Fibroblast of pulmonary artery (primary cell): Measurements from ENCODE around the gene PTOV1.
A peak's percentile ranks its signal among the peaks of the same experiment; 100 is the strongest.

Experiments used
- DNase-seq: peaks from one replicate; pipeline ENCODE4 v3.0.0-alpha.2; 2010; ENCODE audit warnings: low read depth
- H3K4me3 ChIP-seq: replicated peaks from 2 replicates; pipeline ENCODE4 v1.5.1; 2011; ENCODE audit warnings: low read depth, mild to moderate bottlenecking, control low read depth, low read length, moderate library complexity
- TF ChIP-seq, protein P1 (sequence below): IDR thresholded peaks from 2 replicates; pipeline ENCODE4 v1.5.1; 2011; ENCODE audit warnings: mild to moderate bottlenecking, control low read depth, low read length, inconsistent platforms; ENCODE audit errors: missing control alignments

Gene PTOV1

DNA sequence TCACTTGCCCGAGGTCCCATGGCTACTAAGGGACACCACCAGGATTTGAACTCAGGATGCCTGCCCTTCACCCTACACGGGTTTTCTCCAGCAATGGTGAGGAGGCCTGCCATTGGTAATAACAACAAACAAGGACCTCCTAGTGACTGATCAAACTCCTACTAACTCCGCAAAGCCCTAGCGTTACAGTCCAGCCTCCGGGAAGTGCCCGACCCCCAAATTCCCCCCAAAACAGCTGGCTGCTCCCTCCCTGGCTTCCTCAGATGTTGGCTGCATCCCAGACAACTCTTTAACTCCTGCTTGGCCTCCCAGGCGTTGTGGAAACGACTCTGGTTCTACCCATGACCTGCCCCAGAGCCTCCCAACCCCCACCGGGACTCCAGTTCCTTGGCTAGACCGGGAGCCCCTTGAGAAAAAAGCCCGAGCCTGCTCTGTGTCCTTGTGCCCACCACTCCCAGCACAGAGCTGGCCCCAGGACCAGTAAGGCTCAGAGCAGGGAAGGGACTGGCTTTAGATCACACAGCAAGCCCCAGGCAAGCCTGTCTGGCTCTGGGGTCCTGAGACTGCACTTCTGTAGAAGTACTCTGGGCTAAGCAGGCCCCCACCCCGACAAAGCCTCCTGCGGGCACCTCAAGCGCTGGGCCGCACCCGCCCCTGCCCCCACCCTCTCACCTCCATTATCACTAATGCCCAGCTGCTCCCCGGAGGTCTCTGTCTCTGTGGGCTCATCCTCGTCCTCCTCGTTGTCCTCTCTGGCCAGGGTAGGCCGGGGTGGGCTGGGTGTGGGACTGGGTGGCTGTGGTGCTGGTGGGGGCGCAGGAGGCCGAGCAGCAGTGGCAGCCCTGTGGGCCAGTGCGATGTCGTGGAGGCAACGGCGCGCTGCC, 21.5 kb downstream of the PTOV1 start:
- TF ChIP-seq, protein P1, sequence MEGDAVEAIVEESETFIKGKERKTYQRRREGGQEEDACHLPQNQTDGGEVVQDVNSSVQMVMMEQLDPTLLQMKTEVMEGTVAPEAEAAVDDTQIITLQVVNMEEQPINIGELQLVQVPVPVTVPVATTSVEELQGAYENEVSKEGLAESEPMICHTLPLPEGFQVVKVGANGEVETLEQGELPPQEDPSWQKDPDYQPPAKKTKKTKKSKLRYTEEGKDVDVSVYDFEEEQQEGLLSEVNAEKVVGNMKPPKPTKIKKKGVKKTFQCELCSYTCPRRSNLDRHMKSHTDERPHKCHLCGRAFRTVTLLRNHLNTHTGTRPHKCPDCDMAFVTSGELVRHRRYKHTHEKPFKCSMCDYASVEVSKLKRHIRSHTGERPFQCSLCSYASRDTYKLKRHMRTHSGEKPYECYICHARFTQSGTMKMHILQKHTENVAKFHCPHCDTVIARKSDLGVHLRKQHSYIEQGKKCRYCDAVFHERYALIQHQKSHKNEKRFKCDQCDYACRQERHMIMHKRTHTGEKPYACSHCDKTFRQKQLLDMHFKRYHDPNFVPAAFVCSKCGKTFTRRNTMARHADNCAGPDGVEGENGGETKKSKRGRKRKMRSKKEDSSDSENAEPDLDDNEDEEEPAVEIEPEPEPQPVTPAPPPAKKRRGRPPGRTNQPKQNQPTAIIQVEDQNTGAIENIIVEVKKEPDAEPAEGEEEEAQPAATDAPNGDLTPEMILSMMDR = no peak
- H3K4me3 ChIP-seq = no peak overlapping the region
- DNase-seq = no peak

GRCh38 chr19:49873129-49873521, 22.2 kb downstream of the PTOV1 start:
- TF ChIP-seq, protein P1 = no peak
- no peak for DNase-seq
- no peak overlapping the region for H3K4me3 ChIP-seq

GRCh38 chr19:49873834-49874233, 22.9 kb downstream of the PTOV1 start:
- H3K4me3 ChIP-seq = no peak overlapping the region
- no peak for DNase-seq
- TF ChIP-seq, protein P1 = no peak

DNA sequence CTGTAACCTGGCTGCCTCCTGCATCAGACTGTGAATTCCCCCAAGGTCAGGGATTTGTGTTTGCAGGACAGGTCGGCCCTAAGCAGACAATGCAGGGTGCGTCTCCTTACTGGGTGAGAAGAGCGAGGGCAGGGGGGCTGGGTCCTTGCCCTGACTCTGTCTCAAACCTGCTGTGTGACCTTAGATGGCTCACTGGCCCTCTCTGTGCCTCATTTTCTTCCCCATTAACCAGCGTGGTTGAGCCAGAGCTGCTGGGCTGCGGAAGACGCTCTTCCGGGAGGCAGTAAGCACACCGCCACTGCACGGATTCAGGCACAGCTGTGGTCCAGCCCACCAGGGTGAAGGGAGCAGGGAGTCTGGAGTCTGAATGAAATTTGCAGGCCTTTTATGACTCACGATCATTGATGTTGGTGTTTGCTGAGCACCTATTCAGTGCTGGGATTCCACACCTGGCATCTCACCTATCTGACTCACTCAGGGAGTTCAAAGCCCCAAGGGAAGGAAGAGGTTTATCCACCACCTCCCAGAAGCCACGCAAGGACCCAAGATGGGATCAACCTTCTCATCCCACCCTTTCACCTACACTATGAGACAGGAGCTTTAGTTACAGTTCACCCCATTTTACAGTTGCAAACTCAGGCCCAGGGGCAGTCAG, 23.7 kb downstream of the PTOV1 start:
- H3K4me3 ChIP-seq = peak overlapping the region; percentile 99
- TF ChIP-seq, protein P1 = no peak

GRCh38 chr19:49875177-49875576, 24.2 kb downstream of the PTOV1 start:
- peak overlapping the region; percentile 99 for H3K4me3 ChIP-seq
- no peak for DNase-seq
- TF ChIP-seq, protein P1 = no peak

More for the DNA sequence above, 23.7 kb downstream of the PTOV1 start:
- no peak for DNase-seq

DNA sequence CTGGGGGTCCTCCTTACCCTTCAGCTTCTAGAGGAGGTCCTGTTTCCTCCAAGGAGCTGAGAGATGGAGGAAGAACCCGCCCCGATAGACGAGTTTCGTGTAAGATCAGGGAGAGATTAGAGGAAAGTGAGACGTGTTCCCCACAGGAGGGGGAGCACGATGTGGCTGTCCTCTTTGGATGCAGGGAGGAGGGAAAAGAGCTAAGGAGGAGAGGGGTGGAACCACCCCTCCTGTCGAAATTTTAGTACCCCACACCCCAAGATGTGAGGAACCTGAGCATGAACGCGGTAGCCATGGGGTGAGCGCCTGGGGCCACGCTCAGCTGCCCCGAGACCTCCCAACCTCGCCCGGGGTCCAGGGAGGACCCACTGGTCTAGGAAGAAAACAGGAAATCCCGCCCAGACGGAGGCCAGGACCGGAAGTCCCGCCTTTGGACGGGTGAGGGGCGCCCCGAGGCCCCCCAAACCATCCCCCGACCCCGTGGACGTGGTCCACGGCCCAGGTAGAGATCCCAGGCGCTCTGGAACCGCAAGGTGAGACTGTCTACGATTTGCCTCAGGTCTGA, 25.0 kb downstream of the PTOV1 start:
- TF ChIP-seq, protein P1 = no peak
- H3K4me3 ChIP-seq = peak overlapping the region; percentile 99
- DNase-seq = no peak
